Hindlimb muscle (tissue), 1 donor: ENCODE data around the gene CDH16. TPM values are rescaled to one million over a fixed set of nuclear protein-coding genes. Genes with fewer than 3 reads are reported as not detected.
"Not testable (repeated sequence)": the region's sequence is repeated elsewhere in the genome, so short reads cannot be mapped to it uniquely, and the experiment has no call there.

Experiments
- DNase-seq: peaks from one replicate; pipeline ENCODE4 v3.0.0-alpha.2; 2013
- polyA plus RNA-seq: library from polyadenylated mRNA; unstranded; fragments of 120-200 nt; gene quantifications from one replicate; pipeline ENCODE4 v1.2.1, GENCODE V29; 2013; ENCODE audit not compliant: insufficient read length

The CDH16 gene
- polyA plus RNA-seq, 1 donor = not detected

DNA sequence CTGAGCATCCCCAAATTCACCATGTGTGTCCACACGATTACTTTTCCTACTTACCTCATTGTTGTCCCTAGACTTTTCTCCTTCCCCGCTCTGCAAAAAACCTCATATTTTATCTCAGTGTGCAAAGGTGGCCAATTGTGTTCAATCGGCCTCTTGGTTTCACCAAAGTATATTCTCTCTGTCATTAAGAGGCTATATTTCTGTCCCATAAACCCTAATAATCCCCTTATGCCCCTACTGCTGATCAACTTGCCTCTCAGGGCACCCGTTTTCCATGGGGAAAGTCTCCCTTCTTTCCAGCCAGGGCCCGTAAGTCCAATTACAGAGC is 28.3 kb upstream of the CDH16 start:
- no peak for DNase-seq

DNA sequence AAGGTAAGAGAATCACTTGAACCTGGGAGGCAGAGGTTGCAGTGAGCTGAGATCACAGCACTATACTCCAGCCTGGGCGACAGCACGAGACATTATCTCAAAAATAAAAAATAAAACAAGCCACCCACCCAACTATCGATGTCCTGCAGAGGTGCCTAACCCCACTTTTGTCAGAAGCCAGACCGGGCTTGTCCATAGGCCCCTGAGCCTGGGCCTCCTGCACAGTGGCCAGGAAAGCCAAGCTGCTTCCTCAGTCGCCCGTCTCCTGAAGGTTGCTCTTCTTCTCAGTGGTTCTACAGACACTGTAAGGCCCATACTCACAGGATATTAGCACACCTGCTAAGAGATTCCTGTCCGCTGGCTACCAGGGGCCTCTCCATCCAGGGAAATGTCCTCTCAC is 27.9 kb upstream of the CDH16 start:
- no peak for DNase-seq

DNA sequence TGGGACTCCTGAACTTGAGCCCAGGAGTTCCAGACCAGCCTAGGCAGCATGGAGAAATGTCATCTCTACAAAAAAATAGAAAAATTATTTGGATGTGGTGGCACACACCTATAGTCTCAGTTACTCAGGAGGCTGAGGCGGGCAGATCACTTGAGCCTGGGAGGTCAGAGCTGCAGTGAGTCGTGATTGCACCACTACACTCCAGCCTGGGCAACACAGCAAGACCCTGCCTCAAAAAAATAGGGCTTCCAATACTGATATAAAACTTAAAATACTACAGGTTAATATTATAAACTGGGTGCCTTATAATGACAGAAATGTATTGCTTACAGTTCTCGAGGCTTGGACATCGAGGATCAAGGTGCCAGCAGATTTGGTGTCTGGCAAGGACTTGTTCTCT is 27.3 kb upstream of the CDH16 start:
- DNase-seq = no peak

DNA sequence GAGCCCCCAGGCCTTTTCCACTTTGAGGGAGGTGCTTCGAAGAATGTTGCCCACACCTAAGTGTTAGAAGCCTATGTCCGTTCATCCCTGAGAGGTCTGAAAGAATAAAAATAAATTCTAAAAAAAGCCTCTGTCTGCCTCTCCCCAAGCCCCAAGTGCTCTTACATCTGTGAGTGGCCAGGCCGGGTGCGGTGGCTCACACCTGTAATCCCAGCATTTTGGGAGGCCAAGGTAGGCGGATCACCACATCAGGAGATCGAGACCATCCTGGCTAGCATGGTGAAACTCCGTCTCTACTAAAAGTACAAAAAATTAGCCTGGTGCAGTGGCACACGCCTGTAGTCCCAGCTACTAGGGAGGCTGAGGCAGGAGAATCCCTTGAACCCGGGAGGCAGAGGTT is 26.3 kb upstream of the CDH16 start:
- DNase-seq = not testable (repeated sequence)

DNA sequence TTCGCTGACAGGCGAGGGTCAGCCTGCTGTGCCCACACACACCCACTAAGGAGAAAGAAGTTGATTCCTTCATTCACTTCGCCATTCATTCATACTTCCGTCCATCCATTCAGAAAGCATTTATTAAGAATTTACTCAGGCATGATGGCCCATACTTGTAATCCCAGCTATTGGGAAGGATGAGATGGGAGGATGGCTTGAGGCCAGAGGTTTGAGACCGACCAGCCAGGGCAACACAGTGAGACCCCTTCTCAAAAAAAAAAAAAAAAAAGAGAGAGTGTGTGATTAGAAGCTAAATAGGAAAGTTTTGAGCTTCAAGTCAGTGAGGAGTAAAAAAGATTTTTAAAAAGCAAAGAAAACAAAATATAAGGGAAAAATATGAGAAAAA is 25.4 kb upstream of the CDH16 start:
- no peak for DNase-seq

DNA sequence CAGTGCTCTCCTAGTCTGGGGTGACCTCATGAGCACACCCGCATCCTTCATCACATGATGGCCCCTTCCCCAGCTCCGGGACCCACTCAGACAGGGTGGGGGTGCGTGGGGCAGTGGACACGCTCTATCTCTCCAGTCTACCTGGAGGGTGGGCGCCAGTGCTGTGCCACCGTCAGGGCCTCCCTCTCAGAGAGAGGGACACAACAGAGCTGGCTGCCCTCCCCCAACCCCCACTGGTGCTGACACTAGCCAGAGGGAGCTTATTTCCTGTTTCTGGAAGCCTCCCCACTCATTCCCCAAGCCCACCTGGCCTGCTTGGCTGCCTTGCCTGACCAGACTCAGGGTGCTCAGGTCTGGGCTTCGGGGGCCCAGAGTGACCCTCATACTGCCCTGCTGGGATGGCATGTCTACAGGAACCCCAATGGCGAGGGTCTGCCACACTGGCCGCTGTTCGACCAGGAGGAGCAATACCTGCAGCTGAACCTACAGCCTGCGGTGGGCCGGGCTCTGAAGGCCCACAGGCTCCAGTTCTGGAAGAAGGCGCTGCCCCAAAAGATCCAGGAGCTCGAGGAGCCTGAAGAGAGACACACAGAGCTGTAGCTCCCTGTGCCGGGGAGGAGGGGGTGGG is 24.9 kb upstream of the CDH16 start:
- DNase-seq = no peak

DNA sequence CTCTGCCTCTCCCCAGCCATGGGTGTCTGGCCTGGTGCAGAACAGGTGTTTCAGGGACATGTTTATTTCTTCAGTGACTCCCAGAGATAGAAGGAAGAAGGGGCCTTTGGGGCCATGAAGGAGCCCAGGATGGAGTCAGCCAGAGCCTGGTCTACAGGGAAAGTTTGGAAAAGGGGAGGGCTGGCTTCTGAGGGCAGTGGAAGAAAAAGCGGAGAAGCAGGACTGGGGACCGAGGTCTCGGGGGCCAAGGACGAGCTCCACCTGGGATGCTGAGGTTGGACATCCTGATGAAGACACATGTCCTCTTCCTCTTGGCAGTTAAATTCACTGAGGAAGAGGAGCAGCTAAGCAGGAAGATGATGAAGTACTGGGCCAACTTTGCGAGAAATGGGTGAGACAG is 24.3 kb upstream of the CDH16 start:
- no peak for DNase-seq

DNA sequence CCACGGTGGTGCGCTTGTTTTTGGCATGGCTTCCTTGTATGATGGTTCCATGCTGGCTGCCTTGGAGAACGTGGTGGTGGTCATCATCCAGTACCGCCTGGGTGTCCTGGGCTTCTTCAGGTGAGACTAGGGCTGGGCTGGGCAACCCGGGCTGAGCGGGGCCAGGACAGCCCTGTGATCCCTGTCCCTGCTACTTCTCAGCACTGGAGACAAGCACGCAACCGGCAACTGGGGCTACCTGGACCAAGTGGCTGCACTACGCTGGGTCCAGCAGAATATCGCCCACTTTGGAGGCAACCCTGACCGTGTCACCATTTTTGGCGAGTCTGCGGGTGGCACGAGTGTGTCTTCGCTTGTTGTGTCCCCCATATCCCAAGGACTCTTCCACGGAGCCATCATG is 21.6 kb upstream of the CDH16 start:
- no peak for DNase-seq

DNA sequence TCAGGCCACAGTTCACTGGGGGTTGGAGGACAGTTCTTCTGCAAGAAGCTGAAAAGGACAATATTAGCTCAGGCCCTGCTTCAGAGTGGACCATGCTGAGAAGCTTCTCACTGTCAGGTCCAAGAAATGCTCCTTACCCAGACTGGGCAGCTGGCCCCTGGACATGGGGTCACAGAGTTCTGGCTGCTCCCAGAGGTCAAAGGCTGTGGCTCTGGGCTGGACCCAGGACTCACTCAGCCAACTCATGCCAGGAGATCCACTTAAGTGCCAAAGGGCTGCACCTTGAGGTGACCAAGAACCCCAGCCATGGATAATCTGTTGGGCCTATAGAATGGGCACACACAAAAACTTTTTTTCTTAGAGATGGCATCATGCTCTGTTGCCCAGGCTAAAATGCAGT is 20.7 kb upstream of the CDH16 start:
- no peak for DNase-seq

DNA sequence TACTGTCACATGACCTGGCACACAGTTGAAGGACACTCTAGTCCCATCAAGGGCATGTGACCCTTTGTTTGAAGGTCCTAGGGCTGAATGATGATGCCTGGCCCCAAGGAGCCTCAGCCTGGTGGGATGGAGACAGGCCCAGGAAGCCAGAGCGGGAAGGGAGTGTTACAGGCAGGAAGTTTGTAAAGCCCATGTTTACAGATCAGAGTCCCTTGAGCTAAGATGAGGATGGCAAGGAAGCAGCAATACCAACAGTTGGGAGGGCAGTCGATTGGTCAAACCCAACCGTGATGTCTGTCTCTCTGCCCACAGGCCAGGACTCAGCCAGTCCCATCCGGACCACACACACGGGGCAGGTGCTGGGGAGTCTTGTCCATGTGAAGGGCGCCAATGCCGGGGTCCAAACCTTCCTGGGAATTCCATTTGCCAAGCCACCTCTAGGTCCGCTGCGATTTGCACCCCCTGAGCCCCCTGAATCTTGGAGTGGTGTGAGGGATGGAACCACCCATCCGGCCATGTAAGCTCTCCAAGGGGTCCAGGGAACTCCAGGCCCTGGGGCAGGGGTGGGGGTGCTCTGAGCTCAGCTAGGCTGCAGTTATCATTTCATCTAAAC is 19.1 kb upstream of the CDH16 start:
- no peak for DNase-seq

DNA sequence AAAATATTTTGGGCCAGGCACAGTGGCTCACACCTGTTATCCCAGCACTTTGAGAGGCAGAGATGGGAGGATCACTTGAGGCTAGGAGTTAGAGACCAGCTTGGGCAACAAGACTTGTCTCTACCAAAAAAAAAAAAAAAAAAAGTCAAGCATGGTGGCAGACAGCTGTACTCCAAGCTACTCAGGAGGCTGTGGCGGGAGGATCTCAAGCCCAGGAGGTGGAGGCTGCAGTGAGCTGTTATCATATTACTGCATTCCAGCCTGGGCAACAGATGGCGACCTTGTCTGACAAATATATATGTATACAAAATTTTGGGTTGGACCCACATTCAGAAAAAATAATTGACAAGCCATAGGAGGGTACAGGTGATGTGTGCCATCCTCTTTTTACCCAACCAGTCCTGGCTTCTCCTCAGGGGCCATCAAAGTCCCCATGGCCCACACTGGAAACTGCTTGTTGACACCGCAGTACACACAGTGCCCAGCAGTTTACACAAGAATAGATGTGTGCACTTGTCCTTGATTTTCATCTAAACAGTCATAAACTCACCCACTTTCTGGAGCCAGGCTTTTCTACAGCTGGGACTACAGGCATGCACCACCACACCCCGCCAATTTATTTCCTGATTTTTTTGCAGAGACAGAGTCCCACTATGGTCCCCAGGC is 18.3 kb upstream of the CDH16 start:
- no peak for DNase-seq

DNA sequence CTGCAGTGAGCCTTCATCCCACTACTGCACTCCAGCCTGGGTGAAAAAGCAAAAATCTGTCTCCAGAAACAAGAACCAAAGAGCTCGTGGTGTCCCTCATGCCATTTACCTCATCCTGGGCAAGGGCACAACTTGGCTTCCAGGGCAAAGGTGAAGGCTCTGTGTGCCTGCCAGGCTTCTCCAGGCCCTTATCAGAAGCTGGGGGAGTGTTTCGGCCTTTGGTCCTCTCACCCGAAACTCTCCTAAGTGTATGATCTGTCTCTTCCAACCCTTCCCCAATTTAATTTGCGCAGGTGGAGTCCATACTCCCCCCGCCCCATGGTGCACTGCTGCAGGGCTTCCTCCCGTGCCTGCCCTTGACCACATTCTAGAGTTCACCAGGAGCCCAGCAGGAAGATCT is 17.8 kb upstream of the CDH16 start:
- no peak for DNase-seq

DNA sequence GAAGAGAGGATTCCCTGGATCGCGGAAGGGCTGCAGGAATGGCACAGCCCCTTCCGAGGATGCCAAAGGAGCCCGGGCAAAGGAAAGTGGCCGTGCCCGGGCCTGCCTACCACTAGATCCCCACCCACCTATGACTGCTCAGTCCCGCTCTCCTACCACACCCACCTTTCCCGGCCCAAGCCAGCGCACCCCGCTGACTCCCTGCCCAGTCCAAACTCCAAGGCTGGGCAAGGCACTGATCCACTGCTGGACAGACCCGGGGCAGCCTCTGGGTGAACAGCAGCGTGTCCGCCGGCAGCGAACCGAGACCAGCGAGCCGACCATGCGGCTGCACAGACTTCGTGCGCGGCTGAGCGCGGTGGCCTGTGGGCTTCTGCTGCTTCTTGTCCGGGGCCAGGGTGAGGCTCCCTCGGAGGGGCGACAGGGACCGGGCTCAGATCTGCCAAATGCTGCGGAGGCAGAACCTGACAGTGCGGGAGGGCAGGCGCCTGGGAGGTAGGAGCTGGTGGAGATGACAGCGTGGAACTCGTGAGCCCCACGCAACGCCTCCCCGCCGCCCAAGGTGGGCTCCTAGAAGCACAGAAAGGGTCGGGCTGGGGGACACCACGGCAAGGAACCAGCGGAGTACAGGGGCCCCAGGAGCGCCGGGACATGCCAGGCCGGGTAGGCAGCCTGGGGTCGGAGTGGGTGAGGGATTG is 16.8 kb upstream of the CDH16 start, which contains the start of gene CES2:
Gene CES2 (plus strand): TSS at position 203 of the 698 bp plus-strand sequence. CDS start 120 bp downstream, at position 323.
- DNase-seq = no peak

DNA sequence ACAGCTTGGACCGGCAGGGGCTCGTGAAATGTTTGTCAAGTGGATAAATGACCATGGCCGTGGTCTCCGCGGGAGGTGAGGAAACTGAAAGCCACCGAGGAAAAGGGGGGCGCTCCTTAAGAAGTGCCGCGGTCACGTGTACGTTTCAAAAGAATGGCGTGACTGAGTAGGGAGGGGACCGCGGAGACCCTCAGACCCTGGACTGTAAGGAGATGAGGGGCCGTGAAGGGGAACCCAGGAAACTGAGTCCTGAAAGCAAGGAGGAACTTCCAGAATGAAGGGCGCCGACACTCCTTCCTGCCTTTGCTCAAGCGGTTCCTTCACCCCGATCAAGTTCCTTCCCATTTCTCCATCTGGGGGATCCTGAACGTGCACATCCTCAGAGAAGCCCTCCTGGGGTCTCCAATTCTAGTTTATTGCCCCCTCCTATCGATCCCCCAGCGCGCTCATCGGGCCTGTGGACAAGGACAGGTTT is 16.2 kb upstream of the CDH16 start:
- not testable (repeated sequence) for DNase-seq

DNA sequence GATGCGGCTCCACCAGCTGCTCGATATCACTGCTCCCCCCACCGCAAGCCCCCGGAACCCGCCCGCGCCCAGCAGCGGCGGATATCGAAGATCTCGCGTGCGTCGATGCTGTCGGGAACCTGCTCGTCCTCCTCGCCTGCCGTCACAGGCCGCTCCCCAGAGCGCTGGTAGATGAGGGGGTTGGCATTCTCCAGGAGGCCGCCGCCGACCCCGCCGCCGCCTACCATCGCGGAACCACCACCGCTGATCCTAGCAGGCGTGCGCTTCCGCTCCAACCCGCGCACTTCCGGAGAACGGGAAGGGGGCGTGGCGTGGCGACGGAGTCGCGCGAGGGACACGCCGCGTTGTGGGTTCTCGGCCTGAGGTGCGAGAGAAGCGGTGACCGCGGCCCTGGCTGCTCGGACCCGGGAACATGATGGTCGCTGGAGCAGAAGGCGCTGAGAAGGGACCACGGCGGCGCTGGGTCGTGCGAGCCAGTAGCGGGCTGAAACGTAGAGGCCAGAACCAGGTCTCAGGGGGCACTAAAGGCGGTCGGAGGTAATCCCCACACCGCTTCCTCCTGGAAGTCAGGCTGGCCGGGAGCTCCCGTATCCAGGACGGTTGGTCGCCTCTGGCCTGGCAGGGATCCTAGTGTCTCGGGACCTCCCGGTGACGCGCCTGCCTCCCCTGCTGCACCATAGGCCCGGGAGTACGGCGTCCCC is 15.6 kb upstream of the CDH16 start, which contains the start of gene CIAO2B:
Gene CIAO2B (minus strand): TSS at position 265 of the 701 bp plus-strand sequence. CDS start 38 bp downstream, at position 227.
- DNase-seq = peak; percentile 97

DNA sequence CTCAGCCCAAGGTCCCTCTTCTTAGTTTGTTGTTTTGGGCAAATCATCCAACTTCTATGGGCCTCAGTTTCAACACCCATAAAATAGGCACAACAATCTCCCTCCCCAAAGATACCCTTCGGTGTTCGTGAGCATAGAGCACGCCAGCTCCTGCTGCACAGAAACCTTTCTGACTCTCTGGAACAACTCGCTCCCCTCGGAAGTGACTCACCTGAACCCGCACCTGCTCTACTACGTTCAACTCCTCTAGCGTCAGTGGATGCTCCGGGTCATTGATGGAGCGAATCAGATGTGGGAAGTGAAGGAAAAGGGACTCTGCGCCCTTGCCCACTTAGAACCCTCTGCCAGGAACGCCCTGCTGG is 15.1 kb upstream of the CDH16 start:
- no peak for DNase-seq

DNA sequence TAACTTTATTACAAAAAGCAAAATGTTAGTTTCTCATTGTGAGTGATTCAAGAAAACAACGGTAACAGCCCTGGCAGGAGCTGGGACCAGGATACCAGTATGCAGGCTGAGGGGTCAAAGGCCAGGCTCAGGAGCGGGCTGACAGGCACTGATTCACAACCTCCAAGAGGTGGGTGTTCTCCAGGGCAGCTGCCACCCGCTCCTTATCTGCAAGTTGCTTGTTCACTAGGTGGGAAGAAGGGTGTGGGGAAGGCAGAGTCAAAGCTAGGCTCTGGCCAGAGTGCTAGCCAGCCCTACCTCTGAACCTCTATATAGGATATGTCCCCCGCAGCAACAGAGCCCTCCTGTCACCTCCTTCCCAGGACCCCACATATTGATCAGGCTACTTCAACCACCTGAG is 13.4 kb upstream of the CDH16 start:
- no peak for DNase-seq

DNA sequence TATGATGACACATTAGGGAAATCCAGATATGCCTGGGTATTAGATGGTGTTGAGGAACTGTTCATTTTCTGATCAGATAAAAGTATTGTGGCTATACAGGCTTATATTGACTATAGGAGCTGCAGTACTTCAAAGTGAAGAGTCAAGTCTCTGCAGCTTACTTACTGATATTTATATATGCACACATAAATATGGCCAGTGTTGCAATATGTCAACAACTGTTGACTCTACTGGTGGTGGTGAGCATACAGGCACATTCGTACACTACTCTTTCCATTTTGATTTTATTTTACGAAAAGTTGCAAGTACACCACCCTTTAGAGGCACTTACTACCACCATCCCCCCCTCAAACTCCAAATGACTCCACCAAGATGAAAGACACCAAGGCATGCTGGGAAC is 13.0 kb upstream of the CDH16 start:
- no peak for DNase-seq

DNA sequence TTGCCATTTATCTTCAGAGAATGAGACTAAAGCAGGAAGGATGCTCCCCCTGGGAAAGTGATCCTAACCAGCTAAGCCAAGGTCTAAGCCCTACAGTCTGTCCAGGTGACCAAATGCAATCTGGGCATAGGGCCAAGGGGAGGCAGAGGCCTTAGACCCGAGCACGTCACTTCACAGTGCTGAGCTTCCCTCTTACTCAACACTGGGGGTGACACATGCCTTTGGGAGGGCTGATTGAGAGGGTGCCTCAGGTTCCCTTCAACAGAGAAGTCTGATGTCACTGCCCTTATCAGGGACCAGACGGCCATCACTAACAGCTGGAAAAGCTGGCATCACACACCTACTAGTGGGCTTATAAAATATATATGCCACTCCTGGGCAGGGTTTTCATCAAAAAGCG is 11.5 kb upstream of the CDH16 start:
- DNase-seq = no peak

DNA sequence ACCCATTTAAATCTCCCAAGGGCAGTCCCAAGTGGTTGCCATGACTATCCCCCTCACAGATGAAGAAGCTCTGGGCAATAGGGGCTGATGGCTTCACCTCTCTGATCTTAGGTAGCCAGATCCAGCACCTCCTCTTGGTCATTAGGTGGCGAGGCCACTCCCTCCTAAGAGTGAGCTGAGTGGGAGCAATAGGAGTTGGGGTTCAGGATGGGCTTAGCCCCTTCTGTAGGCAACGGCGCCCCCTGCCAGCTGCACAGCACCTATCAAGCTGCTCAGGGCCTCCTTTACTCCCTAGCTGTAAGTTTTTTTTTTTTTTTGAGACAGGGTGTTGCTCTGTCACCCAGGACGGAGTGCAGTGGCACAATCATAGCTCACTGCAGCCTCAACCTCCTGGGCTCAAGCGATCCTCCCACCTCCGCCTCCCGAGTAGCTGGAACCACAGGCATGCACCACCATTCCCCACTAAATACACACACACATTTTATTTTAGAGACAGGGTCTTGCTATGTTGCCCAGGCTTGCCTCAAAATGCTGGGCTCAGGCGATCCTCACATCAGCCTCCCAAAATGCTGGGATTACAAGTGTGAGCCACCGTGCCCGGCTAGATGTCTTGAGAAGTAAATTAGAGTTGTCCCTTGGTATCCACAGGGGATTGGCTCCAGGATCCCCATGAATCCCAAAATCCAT is 10.2 kb upstream of the CDH16 start:
- no peak for DNase-seq

DNA sequence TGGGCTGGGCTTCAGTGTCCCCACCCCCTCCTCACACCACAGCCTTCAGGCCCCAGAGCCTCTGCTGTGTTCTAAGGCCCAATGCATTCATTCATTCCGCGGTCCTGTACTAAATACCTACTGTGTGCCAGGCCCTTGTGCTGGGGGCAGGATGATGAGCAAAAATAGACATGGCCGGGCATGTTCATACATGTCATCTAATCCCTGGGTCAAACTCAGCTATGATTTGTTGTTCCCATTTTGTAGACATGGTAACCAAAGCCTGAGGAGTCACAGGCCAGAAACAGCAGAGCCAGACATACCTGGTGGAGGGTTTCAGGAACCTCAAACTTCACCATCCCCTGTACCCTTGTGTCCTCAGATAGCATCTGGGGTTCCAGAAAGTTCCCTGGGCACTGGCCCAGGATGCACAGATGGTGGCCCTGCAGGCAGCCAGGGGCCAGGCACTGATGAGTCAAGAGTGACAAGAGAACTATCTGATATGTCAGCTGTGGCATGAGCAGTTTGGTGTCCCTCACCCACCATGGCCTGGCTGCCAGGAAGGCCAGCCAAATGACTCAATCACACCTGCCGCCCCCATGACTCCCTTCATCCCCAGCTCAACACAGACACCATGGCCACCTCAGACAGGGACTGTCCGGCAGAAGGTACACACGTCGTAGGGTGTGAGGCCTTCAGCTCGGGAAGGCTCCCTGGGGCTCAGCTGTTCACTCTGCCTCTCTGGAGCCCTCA is 9.4 kb upstream of the CDH16 start:
- no peak for DNase-seq
